T follicular helper cell (primary cell): Measurements from ENCODE around the gene GPD1L.
"Not testable (repeated sequence)": the region's sequence is repeated elsewhere in the genome, so short reads cannot be mapped to it uniquely, and the experiment has no call there.

Experiments used
- DNase-seq: peaks from one replicate; pipeline ENCODE4 v3.0.0-alpha.2; 2020; ENCODE audit warnings: low read depth
- total RNA-seq, 2 experiments: gene quantifications; one replicate each; lab custom pipeline; 2026; lab: John Stamatoyannopoulos, UW

GPD1L gene
- total RNA-seq = 30.5 to 57.8 reads per million in 2 experiments

GRCh38 chr3:32106132-32106928 is at the start of gene GPD1L:
TSS of gene GPD1L (plus strand) at chr3:32106620. CDS start at chr3:32106712, 92 bp downstream.
- DNase-seq = peak; percentile 80

GRCh38 chr3:32058465-32058864 is 48.0 kb upstream of the GPD1L start:
- DNase-seq = not testable (repeated sequence)

GRCh38 chr3:32062950-32063582 is 43.4 kb upstream of the GPD1L start:
- no peak for DNase-seq

- no peak for DNase-seq
Measured at GRCh38 chr3:32066686-32067085, 39.7 kb upstream of the GPD1L start.

GRCh38 chr3:32074194-32074593 is 32.2 kb upstream of the GPD1L start:
- not testable (repeated sequence) for DNase-seq

- no peak for DNase-seq
Measured at GRCh38 chr3:32076566-32076965, 29.9 kb upstream of the GPD1L start.

GRCh38 chr3:32077260-32078084 is 28.9 kb upstream of the GPD1L start:
- no peak for DNase-seq

GRCh38 chr3:32078085-32078634 is 28.3 kb upstream of the GPD1L start:
- no peak for DNase-seq

GRCh38 chr3:32078864-32079263 is 27.6 kb upstream of the GPD1L start:
- DNase-seq = no peak

GRCh38 chr3:32082721-32083120 is 23.7 kb upstream of the GPD1L start:
- DNase-seq = no peak

GRCh38 chr3:32083702-32084270 is 22.6 kb upstream of the GPD1L start:
- no peak for DNase-seq

- DNase-seq = no peak
Measured at GRCh38 chr3:32084870-32085269, 21.6 kb upstream of the GPD1L start.

- DNase-seq = no peak
Measured at GRCh38 chr3:32086464-32086863, 20.0 kb upstream of the GPD1L start.

- DNase-seq = no peak
Measured at GRCh38 chr3:32089476-32089875, 16.9 kb upstream of the GPD1L start.

- DNase-seq = no peak
Measured at GRCh38 chr3:32093204-32093603, 13.2 kb upstream of the GPD1L start.

- DNase-seq = no peak
Measured at GRCh38 chr3:32095431-32095830, 11.0 kb upstream of the GPD1L start.

GRCh38 chr3:32097768-32098167 is 8.7 kb upstream of the GPD1L start:
- DNase-seq = no peak

- no peak for DNase-seq
Measured at GRCh38 chr3:32098528-32098927, 7.9 kb upstream of the GPD1L start.

GRCh38 chr3:32100465-32100864 is 6.0 kb upstream of the GPD1L start:
- no peak for DNase-seq

- no peak for DNase-seq
Measured at GRCh38 chr3:32102289-32102688, 4.1 kb upstream of the GPD1L start.

- DNase-seq = no peak
Measured at GRCh38 chr3:32104492-32104891, 1.9 kb upstream of the GPD1L start.
